IPS-18a (cell line): Measurements from ENCODE around the gene BCL7B.
"Not testable (repeated sequence)": the region's sequence is repeated elsewhere in the genome, so short reads cannot be mapped to it uniquely, and the experiment has no call there.

Source experiments
- H3K27ac ChIP-seq: one replicate; pipeline ENCODE4 v1.5.1; 2013; ENCODE audit warnings: low read length
- H3K27me3 ChIP-seq: one replicate; pipeline ENCODE4 v1.6.1; 2013; ENCODE audit warnings: mild to moderate bottlenecking, low read length; ENCODE audit not compliant: control insufficient read depth, insufficient read depth
- H3K36me3 ChIP-seq: one replicate; pipeline ENCODE4 v1.6.1; 2013; ENCODE audit warnings: low read depth, low read length; ENCODE audit not compliant: control insufficient read depth
- H3K4me1 ChIP-seq: one replicate; pipeline ENCODE4 v1.6.1; 2013; ENCODE audit warnings: low read depth, low read length; ENCODE audit not compliant: control insufficient read depth
- H3K4me3 ChIP-seq: one replicate; pipeline ENCODE4 v1.5.1; 2013; ENCODE audit warnings: low read length
- H3K9ac ChIP-seq: one replicate; pipeline ENCODE4 v1.6.1; 2013; ENCODE audit warnings: mild to moderate bottlenecking, low read length, moderate library complexity
- H3K9me3 ChIP-seq: one replicate; pipeline ENCODE4 v1.6.1; 2013; ENCODE audit warnings: low read depth, low read length; ENCODE audit not compliant: control insufficient read depth

The BCL7B gene

DNA sequence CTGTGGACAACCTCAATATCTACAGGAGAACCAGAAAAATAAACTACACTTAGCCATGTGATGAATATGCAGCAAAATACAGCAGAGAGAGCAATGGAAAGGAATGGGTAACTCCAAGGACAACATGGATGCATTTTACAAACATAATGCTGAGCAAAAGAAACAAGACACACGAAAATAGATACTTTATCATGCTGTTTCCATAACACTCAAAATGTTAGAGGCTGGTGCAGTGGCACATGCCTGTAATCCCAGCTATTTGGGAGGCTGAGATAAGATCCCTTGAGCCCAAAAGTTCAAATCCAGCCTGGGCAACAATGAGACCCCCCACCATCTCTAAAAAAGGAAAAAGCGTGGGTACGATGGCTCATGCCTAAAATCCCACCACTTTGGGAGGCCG lies 8.3 kb downstream of the BCL7B start:
- Histone ChIP-seq H3K27me3 (no peaks in the 10 kb centered on the region), H3K9me3 (no peaks in the 10 kb centered on the region), H3K27ac (no peak overlapping the region), H3K9ac (no peak overlapping the region), H3K4me3 (no peak overlapping the region), H3K4me1 (no peaks in the 10 kb centered on the region), H3K36me3 (peaks cover 9% of the 10 kb centered on the region)

DNA sequence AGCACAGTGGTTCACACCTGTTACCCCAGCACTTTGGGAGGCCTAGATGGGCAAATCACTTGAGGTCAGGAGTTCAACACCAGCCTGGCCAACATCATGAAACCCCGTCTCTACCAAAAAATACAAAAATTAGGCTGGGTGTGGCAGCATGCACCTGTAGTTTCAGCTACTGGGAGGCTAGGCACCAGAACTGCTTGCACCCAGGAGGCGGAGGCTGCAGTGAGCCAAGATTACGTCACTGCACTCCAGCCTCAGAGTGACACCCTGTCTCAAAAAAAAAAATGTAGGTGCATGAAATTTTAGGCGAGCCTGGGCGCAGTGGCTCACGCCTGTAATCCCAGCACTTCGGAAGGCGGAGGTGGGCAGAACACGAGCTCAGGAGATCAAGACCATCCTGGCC lies 9.6 kb downstream of the BCL7B start:
- no peaks in the 10 kb centered on the region for H3K4me1 ChIP-seq
- no peak overlapping the region for H3K4me3 ChIP-seq
- no peaks in the 10 kb centered on the region for H3K9me3 ChIP-seq
- no peaks in the 10 kb centered on the region for H3K27me3 ChIP-seq
- peaks cover 12% of the 10 kb centered on the region for H3K36me3 ChIP-seq
- H3K27ac ChIP-seq: no peak overlapping the region
- H3K9ac ChIP-seq: no peak overlapping the region

DNA sequence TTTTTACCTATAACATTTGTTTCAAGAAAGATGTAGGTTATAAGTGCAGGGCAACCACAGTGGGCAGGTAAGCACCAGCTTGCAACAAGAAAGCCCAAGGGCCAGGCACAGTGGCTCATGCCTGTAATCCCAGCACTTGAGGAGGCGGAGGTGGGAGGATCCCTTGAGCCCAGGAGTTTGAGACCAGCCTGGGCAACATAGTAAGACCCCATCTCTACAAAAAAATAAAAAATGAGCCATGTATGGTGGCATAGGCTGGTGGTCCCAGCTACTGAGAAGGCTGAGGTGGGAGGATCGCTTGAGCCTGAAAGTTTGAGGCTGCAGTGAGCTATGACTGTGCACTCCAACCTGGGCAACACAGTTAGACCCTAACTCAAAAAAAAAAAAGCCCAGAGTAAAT lies 12.8 kb downstream of the BCL7B start:
- peaks cover 22% of the 10 kb centered on the region for H3K36me3 ChIP-seq
- no peaks in the 10 kb centered on the region for H3K27me3 ChIP-seq
- no peak overlapping the region for H3K4me3 ChIP-seq
- H3K9me3 ChIP-seq: no peaks in the 10 kb centered on the region
- H3K9ac ChIP-seq: no peak overlapping the region
- H3K4me1 ChIP-seq: no peaks in the 10 kb centered on the region
- no peak overlapping the region for H3K27ac ChIP-seq

GRCh38 chr7:73541722-73542121 lies 15.8 kb downstream of the BCL7B start:
- H3K4me1 ChIP-seq: no peaks in the 10 kb centered on the region
- H3K27me3 ChIP-seq: no peaks in the 10 kb centered on the region
- no peak overlapping the region for H3K27ac ChIP-seq
- H3K9ac ChIP-seq: no peak overlapping the region
- H3K4me3 ChIP-seq: no peak overlapping the region
- H3K9me3 ChIP-seq: no peaks in the 10 kb centered on the region
- peaks cover 40% of the 10 kb centered on the region for H3K36me3 ChIP-seq

GRCh38 chr7:73539709-73540108 lies 17.8 kb downstream of the BCL7B start:
- no peak overlapping the region for H3K4me3 ChIP-seq
- no peaks in the 10 kb centered on the region for H3K27me3 ChIP-seq
- no peak overlapping the region for H3K9ac ChIP-seq
- H3K27ac ChIP-seq: no peak overlapping the region
- no peaks in the 10 kb centered on the region for H3K9me3 ChIP-seq
- no peaks in the 10 kb centered on the region for H3K4me1 ChIP-seq
- H3K36me3 ChIP-seq: peaks cover 46% of the 10 kb centered on the region

DNA sequence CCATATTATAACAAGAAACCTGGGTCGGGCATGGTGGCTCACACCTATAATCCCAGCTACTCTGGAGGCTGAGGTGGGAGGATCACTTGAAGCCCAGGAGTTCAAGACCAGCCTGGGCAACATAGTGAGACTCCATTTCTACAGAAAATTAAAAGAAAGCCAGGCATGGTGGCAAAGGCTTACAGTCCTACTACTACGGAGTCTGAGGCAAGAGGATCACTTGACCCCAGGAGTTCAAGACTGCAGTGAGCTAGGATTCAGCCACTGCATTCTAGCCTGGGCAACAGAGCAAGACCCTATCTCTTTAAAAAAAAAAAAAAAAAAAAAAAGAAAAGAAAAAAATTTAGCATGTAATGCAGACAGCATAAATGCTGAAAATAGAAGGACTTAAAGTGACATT lies 19.0 kb downstream of the BCL7B start:
- H3K27ac ChIP-seq, H3K27me3 ChIP-seq, H3K9ac ChIP-seq, H3K4me3 ChIP-seq, H3K9me3 ChIP-seq, H3K4me1 ChIP-seq: not testable (repeated sequence)
- peaks cover 46% of the 10 kb centered on the region for H3K36me3 ChIP-seq

DNA sequence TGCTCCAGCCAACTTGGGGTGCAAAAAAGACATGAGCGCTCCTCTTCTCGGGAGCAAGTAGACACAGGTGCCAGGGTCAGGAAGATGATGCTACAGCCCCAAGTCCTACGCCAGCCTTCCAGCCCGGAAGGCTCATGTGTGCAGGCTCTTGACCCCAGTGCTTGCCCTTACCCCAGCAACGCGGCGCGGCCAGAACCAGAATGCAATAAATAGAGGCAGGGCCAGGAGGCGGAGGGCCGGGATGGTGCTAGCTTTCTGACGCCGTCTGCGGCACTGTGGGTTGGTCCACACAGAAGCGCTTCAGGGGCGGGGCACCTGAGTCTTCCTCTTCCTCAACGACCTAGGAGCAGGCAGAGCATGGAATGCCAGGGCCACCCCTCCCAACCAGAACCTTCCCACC lies 20.4 kb downstream of the BCL7B start:
- Histone ChIP-seq H3K27me3 (no peaks in the 10 kb centered on the region), H3K9ac (no peak overlapping the region), H3K9me3 (no peaks in the 10 kb centered on the region), H3K36me3 (peaks cover 36% of the 10 kb centered on the region), H3K4me1 (no peaks in the 10 kb centered on the region), H3K27ac (no peak overlapping the region), H3K4me3 (no peak overlapping the region)

- Histone ChIP-seq H3K4me3 (no peak overlapping the region), H3K27me3 (no peaks in the 10 kb centered on the region), H3K9me3 (no peaks in the 10 kb centered on the region), H3K27ac (no peak overlapping the region), H3K36me3 (peaks cover 31% of the 10 kb centered on the region), H3K9ac (no peak overlapping the region), H3K4me1 (no peaks in the 10 kb centered on the region)
Observed at GRCh38 chr7:73536479-73536878, 21.0 kb downstream of the BCL7B start.

- peaks cover 31% of the 10 kb centered on the region for H3K36me3 ChIP-seq
- not testable (repeated sequence) for H3K9me3 ChIP-seq, H3K27me3 ChIP-seq, H3K4me3 ChIP-seq, H3K27ac ChIP-seq, H3K4me1 ChIP-seq, H3K9ac ChIP-seq
Observed at GRCh38 chr7:73535918-73536317, 21.6 kb downstream of the BCL7B start.

- Histone ChIP-seq H3K27ac (no peak overlapping the region), H3K4me1 (no peaks in the 10 kb centered on the region), H3K9ac (no peak overlapping the region), H3K36me3 (peaks cover 18% of the 10 kb centered on the region), H3K9me3 (no peaks in the 10 kb centered on the region), H3K27me3 (no peaks in the 10 kb centered on the region), H3K4me3 (no peak overlapping the region)
Observed at GRCh38 chr7:73533742-73534141, 23.7 kb downstream of the BCL7B start.

- H3K9me3 ChIP-seq: no peaks in the 10 kb centered on the region
- H3K27ac ChIP-seq: no peak overlapping the region
- peaks cover 8% of the 10 kb centered on the region for H3K36me3 ChIP-seq
- no peaks in the 10 kb centered on the region for H3K27me3 ChIP-seq
- no peaks in the 10 kb centered on the region for H3K4me1 ChIP-seq
- H3K4me3 ChIP-seq: no peak overlapping the region
- H3K9ac ChIP-seq: no peak overlapping the region
Observed at GRCh38 chr7:73532224-73532623, 25.3 kb downstream of the BCL7B start.

DNA sequence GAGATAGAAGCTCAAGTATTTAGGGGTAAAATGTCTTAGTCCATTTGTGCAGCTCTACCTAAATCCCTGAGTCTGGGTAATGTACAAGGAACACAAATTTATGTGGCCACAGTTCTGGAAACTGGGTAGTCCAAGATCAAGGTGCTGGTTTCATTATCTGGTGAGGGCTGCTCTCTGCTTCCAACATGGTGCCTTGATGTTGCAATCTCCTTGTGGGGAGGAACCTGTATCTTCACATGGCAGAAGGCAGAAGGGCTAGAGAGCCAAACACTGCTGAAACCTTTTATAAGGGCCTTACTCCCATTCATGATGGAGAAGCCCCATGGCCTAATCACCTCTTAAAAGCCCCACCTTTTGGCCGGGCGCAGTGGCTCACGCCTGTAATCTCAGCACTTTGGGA lies 26.7 kb downstream of the BCL7B start:
- Histone ChIP-seq H3K4me3 (no peak overlapping the region), H3K27ac (no peak overlapping the region), H3K4me1 (no peaks in the 10 kb centered on the region), H3K27me3 (no peaks in the 10 kb centered on the region), H3K9me3 (no peaks in the 10 kb centered on the region), H3K9ac (no peak overlapping the region), H3K36me3 (no peaks in the 10 kb centered on the region)
